ENCODE data around the gene RTL3.
"Not testable (repeated sequence)": the region's sequence is repeated elsewhere in the genome, so short reads cannot be mapped to it uniquely, and the experiment has no call there.

Gene RTL3, protein sequence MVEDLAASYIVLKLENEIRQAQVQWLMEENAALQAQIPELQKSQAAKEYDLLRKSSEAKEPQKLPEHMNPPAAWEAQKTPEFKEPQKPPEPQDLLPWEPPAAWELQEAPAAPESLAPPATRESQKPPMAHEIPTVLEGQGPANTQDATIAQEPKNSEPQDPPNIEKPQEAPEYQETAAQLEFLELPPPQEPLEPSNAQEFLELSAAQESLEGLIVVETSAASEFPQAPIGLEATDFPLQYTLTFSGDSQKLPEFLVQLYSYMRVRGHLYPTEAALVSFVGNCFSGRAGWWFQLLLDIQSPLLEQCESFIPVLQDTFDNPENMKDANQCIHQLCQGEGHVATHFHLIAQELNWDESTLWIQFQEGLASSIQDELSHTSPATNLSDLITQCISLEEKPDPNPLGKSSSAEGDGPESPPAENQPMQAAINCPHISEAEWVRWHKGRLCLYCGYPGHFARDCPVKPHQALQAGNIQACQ

DNA sequence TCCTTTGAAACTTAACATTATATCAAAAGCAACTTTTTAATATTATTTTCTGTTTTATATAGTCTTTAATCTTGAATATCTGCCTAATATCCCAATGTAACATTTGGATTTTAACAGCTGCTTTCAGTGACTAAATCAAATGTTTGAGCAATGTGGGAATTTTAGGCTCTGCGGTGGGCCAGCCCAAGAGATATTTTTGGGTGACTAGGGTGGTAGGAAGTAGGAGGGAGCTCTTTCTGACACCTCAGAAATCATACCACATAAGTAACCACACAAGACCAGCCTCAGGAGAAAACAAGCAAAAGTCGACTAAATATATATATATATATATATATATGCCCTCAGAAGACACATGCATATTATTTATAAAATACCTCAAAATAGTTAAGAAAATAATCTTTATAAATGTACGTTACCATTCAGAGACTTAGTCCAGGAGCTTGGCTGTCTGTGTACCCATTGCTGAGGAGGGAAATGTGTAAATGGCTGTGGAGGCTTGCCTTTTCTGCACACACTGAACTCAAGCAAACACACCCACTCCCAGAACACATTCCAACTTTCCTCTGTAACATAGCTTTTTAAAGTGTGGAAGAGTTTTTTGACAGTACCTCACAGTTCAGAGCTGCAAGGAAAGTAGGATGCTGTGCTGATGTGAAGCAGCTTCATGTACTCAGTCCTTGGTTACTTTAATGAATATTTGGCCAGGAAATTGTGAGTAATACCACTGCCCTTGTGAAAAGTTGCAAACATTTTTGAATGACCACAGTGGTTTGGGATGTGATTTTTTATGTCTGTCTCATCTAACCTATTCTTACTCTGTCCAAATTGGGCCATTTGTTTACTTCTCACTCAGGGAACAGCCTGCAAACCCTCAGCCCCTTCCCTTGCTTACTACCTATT is at the start of gene RTL3:
RTL3 (minus strand) TSS at position 484 of the 900 bp plus-strand sequence. CDS start 908 bp downstream, outside the sequence.
- no peak for DNase-seq (ENCODE audit: low read depth in 2 of 2)

DNA sequence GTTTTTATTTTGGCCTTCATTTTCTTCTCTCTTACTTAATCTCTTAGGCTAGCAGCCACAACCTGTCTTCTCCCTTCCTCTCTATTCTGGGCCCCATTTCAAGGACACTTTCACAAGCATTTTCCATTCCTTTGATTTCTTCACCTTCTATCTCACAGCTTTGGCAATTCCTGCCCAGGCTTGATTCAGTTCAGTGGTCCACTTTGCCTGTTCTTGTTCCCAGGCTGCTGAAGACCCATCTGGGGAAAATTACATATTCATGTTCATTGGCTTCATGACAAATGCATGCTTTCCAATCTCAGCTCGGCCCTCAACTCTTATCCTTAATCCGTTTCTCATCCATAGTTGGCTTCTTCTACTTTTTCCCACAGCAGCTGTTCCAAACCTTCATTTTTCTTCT is 49.7 kb upstream of the RTL3 start:
- no peak for DNase-seq (ENCODE audit: low read depth in 2 of 2)

DNA sequence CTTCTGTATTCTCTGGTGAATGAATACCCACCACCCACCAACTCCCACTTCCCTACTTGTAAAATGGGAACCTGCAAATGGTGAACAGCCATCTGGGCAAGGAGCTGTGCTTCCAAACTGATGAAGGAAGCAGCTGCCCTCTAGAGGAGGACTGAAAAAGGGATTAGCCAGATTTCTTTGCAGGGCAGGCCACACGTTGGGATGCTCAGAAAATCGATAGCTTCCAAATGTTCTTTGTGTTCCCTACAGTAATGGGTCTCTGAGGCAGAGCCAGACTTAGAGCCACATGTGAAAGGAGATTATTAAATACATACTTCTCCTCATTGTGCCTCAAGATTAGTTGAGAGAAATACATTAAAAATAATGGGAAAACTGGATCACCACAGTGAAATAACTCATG is 49.1 kb upstream of the RTL3 start:
- DNase-seq (ENCODE audit: low read depth in 2 of 2) = no peak

DNA sequence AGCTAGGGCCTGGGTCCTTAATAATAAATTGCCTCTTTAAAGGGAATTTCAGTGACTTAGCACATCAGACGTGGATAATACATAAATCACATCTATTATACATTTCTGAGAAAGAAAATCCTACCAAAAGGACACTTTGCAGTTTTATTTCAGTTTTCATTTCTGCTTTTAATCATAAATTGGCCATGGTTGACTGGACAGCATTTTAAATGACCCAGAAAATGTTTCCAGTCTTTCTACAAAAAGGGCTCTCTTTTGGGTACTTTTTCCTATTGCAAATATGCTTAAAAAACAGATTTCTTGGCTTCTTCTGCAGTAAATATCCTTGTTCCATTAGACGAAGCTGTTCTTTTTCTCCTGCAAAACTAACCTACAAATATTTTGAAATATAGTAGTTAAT is 46.9 kb upstream of the RTL3 start:
- no peak for DNase-seq (ENCODE audit: low read depth in 2 of 2)

DNA sequence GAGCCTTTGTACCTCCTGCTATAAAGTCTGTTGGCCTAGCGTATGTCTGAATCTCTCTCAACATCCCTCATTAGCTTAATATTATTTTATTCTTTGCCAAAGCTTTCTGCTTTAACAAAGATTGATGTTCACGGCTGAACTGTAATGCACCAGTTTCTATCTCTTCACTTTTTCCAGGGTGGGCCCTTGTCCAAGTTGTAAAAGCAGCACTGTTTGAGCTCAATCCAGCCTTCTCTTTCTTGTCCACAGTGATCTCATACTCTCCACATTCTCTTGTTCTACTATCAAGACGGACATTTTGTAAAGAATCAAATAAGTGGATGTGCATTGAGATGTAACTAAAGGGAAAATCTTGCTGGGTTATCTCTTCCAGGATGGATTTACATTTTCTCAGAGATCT is 34.4 kb upstream of the RTL3 start:
- no peak for DNase-seq (ENCODE audit: low read depth in 2 of 2)

DNA sequence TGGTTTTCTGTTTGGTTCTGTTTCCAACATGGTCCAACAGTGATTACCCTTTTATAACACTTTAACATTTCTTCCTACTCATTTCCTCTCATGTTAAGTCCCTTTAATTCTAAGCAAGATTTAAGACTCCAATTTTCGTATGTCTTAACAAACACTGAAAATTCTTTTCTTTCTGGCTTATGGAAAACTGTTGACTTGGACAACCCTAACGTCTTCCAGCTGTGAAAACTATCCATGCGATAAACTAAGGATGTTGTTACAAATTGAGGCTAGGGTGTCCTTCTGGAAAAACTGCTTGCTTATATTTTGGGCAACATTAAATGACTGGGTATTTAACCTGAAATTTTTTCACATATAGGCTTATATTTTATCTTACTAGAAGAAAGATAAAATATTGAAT is 33.9 kb upstream of the RTL3 start:
- no peak for DNase-seq (ENCODE audit: low read depth in 2 of 2)

DNA sequence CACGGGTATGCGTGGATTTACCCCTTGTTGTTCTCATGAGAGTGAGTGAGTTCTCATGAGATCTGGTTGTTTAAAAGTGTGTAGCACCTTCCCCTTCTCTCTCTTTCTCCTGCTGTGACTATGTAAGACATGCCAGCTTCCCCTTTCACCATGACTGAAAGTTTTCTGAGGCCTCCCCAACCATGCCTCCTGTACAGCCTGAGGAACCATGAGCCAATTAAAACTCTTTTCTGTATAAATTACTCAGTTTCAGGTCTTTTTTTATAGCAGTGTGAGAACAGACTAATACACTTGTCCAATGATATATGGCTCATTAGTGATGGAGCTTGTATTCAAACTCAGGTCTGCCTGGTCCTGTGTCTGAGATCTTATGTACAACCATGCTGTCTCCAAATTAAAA is 28.5 kb upstream of the RTL3 start:
- no peak for DNase-seq (ENCODE audit: low read depth in 2 of 2)

DNA sequence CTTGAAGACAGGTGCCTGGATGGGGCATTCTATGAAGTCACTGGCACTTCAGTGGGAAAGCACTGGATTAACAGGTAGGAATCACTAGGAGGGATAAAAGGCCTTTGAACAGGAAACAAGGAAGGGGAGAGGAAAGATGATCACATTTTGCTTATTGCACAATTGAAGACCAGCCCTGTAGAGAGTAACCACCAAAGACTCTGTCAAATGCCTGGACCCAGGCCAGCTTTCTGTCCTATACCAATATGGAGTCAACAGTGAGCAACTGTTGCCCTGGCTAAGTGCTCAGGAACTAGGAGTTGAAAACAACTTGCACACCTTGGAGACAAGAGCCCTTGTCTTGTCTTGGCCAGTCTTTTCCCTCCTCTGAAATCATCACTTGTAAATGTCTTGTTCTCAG is 14.1 kb upstream of the RTL3 start:
- DNase-seq (ENCODE audit: low read depth in 2 of 2) = no peak

DNA sequence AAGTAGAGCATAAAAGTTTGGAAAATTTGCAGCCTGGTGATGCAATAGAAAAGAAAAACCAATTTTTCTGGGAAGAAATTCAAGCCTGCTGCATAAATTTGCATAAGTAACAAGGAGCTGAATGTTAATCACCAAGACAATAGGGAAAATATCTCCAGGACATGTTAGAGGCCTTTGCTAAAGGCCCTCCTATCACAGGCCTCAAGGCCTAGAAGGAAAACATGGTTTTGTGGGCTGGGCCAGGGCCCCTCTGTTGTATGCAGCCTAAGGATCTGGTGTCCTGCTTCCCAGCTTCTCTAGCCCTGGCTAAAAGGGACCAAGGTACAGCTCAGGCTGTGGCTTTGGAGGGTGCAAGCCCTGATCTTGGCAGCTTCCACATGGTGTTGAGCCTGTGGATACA is 6.2 kb upstream of the RTL3 start:
- no peak for DNase-seq (ENCODE audit: low read depth in 2 of 2)

DNA sequence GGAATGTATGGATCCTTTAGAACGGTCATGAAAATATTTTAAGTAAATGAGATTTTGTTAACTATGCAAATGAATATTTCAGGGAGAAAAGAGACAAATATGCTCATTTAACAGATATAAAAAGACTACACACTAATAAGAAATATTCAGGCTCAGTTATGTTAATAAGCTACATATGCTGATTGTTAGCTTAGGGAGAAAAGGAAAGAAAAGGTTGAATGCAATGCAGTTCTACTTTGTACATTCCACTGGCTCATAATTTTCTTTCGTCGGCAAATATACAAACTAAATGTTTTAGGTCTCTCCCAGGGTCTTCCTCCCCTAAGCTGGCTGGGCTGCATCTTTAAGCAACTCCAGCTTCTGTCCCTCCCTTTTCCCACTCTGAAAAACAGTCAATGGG is 2.7 kb upstream of the RTL3 start:
- no peak for DNase-seq (ENCODE audit: low read depth in 2 of 2)

DNA sequence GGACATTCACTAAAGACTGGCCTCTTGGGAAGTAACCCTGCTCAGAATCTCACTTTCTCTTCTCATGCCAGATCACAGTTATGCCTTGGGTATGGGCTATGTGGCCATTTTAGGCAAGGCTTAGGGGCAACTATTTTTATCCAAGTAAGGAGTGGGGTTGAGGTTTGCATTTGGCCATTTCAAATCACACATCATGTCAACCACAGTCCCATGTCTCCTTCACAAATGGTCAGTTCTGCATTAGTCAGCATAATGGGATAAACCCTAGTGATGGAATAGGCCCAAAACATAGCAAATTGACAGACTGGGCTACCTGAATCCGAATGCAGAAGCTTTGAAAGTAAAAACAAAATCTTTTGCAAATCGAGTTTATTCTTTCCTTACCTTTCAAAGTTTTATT is 827 bp upstream of the RTL3 start:
- DNase-seq (ENCODE audit: low read depth in 2 of 2) = no peak

DNA sequence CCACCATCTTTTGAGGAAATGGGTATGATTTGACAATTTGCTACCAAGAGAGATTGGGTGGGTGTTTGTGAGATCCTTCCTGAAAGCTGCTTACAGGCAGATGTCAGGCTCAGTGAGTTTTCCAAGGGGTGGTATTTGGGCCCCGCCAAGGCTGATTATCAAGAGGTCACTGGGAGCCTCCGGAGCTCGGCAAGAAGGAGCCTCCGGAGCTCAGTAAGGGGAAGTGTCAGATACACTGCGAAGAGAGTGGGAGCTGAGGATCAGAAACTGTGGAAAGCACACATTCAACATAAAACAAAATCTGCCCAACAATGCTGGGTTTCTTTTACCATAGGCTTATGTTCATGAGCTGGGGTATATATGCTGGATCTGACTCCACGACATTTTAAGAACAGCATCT is 714 bp downstream of the RTL3 start:
- DNase-seq (ENCODE audit: low read depth in 2 of 2) = no peak

DNA sequence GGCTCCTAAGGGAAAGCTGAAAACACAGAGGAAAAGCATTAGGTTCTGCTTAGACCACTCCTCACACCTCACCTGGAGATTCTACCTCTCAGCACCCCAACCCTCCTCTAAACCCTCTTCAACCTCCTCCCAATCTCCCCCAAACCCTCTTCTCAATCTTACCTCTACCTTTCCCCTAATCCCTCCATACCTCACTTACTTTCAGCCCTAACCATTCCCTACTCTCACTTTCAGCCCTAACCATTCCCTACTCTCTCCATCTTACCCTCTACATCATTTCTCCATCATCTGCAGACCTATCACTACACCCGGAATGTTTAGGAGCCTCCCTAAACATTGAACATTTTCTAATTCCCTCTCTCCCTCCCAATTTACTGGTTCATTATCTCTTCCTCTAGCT is 3.5 kb downstream of the RTL3 start:
- no peak for DNase-seq (ENCODE audit: low read depth in 2 of 2)

DNA sequence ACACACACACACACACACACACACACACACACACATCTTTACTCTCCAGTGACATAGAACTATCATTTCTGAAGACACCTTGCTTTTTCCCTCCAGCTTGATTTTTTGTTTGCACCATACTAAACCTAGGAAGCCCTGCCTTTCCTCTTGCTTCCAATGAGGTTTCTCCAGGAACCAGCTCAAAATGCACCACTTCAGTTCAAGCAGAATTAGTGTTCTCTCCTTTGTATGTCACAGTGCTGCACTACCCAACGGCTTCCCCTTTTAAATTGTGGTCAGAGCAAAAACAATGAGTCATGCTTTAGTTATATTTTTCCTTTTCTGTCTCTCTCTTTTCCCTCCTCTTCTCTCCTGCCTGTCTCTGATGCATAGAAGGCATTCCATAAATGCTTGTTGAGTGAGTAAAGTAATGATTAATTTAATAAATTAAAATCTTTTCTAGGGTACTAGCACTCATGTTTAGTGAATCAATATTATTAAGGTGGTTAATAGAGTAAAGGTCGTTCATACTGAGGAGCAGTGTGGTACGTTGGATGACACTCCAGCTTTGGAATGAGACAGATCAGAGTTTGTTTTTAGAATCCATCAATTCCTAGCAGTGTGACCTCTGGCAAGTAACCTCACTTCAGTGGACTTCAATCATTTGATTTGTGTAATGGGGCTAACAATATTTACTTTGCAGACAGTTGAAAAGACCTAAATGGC is 5.9 kb downstream of the RTL3 start:
- no peak for DNase-seq (ENCODE audit: low read depth in 2 of 2)

DNA sequence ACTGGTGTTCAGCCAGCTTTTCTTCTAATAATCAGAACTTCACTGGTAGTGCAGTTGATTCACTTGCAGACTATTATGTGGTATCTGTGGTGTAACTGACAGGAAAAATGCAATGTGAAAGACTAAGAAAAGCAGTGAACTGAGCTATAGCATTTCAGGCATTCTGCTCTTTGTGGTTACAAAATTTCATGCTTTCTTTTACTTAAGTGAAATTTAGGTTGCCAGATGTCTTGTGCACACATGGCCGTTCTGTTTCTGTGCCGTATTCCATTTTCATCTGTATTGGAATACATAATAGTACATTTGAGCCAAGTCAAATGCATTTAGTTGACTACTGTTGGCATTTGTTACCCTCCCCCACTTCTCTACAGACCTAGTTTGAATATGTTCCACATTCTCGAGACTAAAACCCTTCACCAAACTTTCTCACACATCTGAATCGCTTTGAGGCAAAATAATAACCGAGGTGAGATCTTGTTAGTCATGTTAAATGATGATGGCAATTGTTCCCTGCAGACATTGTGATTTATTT is 8.2 kb downstream of the RTL3 start:
- no peak for DNase-seq (ENCODE audit: low read depth in 2 of 2)

DNA sequence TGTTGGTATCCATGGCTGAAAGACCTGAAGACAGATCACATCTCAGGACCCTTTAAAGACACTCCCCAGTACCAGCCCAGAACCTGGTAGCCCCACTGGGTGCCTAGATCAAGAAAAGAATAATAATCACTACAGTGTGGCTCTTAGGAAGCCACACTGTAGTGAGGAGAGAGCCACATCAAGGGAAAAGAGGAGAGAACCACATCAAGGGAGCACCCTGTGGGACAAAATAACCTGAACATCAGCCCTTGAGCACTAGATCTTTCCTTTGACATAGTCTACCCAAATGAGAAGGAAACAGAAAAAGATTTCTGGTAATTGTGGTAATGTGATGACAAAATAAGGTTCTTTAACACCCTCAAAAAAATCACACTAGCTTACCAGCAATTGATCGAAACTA is 15.3 kb downstream of the RTL3 start:
- DNase-seq (ENCODE audit: low read depth in 2 of 2) = no peak

DNA sequence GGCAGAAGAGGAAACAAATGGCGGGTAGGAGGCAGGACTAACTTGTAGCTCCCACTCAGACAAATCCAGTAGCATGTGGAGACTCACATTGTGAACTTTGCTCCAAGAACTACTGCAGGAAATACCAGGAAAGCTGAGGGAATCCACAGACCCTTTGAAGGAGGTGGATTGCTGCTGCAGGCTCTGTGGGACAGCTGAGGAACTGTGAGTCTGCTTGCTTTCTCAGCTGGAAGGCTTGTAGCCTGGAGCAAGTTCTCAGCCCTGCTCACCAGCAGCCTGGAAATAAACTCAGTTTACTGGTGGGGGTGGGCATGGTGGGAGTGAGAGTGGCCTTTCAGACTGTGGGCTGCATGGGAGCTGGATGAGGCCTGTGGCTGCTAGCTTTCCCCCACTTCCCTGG is 16.0 kb downstream of the RTL3 start:
- no peak for DNase-seq (ENCODE audit: low read depth in 2 of 2)

DNA sequence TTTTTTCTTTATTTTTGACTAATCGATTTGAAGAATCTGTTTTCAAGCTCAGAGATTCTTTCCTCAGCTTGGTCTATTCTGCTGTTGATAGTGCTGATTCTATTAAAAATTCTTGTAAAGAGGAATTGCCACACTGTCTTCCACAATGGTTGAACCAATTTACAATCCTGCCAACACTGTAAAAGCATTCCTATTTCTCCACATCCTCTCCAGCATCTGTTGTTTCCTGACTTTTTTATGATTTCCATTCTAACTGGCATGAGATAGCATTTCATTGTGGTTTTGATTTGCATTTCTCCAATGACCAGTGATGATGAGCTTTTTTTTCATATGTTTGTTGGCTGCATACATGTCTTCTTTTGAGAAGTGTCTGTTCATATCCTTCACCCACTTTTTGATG is 23.0 kb downstream of the RTL3 start:
- not testable (repeated sequence) for DNase-seq (ENCODE audit: low read depth in 2 of 2)

DNA sequence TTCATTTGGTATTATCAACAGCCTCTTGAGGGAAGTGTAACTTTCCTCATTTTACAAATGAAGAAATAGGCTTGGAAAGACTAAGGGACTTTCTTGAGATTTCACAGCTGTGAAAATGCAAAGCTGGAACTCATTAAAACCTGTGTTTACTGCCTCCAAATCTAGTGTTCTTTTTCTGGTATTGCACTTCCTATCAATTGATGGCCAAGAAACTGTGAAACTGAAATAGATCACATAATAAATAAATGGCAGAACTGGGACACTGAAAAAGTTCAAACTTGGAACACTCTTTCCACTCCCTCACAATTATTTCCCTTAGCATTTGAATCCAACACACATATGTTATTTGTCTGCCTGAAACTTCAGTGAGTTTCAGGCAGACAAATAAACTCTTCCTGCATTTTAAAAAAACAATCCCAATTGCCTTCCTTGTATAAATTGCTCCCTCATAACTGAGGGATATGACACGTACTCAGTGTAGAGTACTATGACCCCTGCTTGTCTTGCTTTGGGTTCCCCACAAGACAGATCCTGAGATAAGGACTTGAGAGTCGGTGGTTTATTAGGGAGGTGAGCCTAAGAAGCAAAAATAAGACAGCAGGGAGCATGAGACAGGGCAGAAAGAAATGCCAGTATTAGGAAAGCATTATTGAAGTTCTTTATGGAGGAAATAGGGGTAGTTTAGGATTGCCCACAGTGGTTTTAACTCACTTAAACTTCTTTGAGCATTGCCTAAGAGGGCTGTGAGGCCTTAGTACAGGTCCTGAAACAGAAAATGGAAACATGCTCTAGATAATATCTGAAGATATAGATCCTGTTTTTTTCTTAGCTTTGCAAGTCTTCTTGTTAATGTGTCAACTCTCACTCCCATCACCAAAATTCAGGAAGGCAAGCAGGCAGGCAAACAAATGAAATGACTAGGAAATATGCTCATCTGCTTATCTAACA is 33.9 kb downstream of the RTL3 start:
- no peak for DNase-seq (ENCODE audit: low read depth in 2 of 2)

DNA sequence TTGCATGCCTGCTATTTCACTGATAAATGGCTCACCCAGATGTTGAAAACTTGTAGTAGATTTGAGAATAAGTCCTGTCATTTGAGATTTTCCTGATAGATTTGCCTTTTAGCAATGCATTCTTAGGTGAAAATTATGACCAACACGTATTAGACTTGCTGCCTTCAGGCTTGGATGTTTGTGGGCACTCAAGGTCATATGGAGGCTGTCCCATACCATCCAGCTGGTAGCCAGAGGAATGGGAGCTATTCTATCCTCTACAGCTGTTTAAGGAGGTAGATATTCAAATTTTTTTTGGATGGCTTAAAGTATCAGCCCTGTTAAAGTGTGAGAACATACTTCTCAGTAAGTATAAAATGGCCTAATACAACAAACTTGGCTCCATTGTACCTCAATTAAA is 34.7 kb downstream of the RTL3 start:
- DNase-seq (ENCODE audit: low read depth in 2 of 2) = no peak

DNA sequence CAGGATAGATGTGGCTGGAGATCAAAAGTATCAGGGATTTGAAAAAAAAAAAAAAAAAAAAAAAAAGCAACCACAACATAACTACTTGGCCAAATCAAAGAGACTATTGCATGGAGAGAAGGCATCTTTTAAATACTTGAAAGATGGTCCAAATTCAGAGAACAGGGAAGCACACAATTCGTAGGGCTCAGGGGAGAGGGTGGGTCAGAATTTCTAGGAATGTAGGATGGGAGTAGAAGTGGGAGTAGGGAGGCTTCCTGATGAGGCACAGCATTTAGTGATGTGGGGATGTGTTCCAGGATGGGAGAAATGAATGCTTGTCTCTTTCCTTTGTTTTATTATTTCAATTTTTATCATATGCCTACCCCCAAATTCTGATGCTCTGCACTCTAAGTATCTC is 36.3 kb downstream of the RTL3 start:
- no peak for DNase-seq (ENCODE audit: low read depth in 2 of 2)
